Inflammatory macrophage (primary cell): Measurements from ENCODE around the gene HPDL.
"Not testable (repeated sequence)": the region's sequence is repeated elsewhere in the genome, so short reads cannot be mapped to it uniquely, and the experiment has no call there.

Experiments
- DNase-seq, 2 donors: peaks; one replicate each; pipeline ENCODE4 v3.0.0-alpha.2; 2020 to 2022
- total RNA-seq, 18 experiments: gene quantifications; one replicate each; lab custom pipeline; 2026; ENCODE audit warnings: mixed read lengths in 6 of 18, inconsistent platforms in 2 of 18; lab: John Stamatoyannopoulos, UW

The HPDL gene
- total RNA-seq, result 0 to 0.54 (median 0.12) reads per million in 18 experiments

DNA sequence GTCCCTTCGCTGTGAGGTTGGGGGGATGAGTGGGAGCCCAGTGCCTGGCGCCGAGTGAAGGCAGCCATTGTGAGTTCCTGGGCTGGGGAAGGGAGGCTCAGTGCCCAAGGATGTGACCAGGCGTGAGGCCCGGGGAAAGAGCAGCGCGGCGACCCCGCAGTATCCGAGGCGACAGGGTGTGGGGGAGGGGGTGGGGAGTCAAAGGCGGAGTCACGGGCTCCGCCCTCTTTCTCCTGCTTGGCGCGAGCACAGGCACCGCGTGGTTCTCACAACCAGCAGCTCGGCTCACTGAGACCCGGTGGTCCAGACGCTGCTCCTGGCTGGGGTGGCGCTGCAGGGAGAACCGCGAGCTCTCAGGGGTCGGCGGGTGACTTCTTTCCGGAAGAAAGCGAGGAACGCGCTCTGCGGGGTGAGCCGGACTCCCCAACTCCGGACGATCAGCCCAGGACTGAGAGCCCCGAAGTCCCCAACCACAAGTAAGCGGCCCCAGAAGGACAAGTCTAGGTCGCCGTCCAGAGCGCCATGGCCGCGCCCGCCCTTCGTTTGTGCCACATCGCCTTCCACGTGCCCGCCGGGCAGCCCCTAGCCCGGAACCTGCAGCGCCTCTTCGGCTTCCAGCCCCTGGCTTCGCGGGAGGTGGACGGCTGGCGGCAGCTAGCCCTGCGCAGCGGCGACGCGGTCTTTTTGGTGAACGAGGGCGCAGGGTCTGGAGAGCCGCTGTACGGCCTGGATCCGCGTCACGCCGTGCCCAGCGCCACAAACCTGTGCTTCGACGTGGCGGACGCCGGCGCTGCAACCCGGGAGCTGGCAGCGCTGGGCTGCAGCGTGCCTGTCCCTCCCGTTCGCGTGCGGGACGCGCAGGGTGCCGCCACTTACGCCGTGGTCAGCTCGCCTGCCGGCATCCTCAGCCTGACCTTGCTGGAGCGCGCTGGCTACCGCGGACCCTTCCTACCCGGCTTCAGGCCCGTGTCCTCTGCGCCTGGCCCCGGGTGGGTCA lies at the start of gene HPDL:
TSS of gene HPDL (plus strand) at position 269 of the 997 bp plus-strand sequence. CDS start at position 523, 254 bp downstream.
- DNase-seq, result peak in 1 of 2 donors; percentile 32

DNA sequence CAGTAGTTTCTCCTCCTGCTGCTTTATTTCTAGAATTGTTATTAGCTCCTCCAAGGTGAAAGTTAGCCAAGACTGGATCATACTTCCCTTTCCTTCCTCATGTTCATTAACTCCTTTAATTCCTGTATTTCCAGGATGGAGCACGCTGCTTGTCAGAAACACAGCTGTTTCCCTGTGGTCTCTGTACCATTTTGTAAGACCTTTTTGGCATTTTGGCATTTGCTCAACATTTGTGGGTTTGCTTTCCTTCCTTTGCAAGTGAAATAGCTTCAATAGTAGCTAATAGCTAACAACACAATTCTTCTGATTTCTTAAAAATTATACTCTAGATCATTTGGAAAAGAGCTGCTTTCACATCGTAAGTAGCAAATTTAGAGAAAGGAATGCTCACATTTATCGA lies 44.3 kb upstream of the HPDL start:
- DNase-seq, result peak in 1 of 2 donors; percentile 13

DNA sequence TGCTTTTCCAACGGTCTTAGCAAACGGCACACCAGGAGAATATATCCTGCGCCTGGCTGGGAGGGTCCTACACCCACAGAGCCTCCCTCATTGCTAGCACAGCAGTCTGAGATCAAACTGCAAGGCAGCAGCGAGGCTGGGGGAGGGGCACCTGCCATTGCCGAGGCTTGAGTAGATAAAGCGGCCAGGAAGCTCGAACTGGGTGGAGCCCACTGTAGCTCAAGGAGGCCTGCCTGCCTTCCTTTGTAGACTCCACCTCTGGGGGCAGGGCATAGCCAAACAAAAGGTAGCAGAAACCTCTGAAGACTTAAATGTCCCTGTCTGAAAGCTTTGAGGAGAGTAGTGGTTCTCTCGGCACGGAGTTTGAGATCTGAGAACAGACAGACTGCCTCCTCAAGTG lies 41.8 kb upstream of the HPDL start:
- not testable (repeated sequence) for DNase-seq

GRCh38 chr1:45286521-45286920 lies 40.2 kb upstream of the HPDL start:
- DNase-seq, result not testable (repeated sequence)

- DNase-seq, result not testable (repeated sequence)
Observed at GRCh38 chr1:45291002-45291401, 35.7 kb upstream of the HPDL start.

GRCh38 chr1:45291716-45292115 lies 35.0 kb upstream of the HPDL start:
- DNase-seq, result no peak

- DNase-seq, result no peak
Observed at GRCh38 chr1:45297666-45298356, 28.9 kb upstream of the HPDL start.

DNA sequence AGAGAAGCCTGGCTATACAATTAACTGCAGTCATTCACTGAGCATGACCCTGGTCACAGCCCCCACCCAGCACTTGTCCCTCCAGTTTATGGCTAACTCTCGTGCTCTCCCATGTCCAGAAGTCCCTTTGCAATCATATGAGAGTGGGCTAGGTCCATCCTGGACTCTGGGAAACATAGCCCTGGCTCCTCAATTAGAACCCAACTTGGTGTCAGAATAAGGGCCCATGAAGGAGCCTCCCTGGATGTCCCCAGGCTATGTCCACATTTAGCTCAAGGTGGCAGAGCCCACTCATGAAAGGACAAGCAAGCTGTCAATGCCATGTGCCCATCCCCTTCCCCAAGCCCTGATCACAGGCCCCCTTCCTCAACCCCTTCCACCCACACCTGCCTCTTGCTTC lies 27.4 kb upstream of the HPDL start:
- DNase-seq, result no peak

DNA sequence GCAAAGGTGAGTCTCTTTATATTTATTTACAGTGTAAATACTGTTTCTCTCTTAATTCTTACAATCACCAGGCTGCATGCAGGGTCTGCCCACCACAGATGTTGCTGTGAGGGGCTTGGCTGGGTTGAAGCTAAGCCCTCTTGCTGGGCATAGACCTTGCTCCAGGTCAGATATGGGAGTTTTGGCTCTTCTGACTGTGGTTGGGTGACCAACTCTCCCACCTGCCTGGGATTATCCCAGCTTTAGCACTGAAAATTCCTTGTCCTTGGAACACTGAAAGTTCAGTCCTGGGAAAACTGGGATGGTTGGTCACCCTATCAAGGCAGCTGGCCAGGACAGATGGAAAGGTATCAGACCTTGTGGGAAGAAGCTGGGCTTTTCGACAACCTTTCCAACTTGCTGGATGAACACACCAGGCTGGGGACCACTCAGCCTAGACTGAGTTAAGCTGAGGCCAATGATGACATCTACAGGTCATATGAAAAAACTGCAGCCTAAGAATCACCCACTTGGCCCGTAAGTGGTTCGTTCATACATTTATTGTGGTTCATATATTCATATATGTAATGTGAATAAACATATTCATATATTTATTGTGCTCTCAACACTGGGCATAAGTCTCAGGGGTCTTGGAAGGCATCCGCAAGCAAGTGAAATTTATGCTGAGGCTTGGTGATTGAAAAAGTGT lies 26.6 kb upstream of the HPDL start:
- peak; percentile 69 to 72 for DNase-seq

- DNase-seq, result no peak
Observed at GRCh38 chr1:45300669-45300997, 26.1 kb upstream of the HPDL start.

DNA sequence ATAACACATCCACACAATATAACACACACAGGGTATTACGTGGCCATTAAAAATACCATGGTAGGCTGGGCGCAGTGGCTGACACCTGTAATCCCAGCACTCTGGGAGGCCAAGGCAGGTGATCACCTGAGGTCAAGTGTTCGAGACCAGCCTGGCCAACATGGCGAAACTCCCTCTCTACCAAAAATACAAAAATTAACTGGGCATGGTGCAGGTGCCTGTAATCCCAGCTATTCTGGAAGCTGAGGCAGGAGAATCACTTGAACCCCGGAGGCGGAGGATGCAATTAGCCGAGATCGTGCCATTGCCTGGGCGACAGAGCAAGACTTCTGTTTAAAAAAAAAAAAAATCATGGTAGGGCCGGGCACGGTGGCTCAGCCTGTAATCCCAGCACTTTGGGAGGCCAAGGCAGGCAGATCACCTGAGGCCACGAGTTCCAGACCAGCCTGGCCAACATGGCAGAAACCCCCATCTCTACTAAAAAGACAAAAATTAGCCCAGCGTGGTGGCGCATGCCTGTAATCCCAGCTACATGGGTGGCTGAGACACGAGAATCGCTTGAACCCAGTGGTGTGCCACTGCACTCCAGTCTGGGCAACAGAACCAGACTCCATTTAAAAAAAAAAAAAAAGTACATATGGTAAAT lies 24.1 kb upstream of the HPDL start:
- no peak for DNase-seq

DNA sequence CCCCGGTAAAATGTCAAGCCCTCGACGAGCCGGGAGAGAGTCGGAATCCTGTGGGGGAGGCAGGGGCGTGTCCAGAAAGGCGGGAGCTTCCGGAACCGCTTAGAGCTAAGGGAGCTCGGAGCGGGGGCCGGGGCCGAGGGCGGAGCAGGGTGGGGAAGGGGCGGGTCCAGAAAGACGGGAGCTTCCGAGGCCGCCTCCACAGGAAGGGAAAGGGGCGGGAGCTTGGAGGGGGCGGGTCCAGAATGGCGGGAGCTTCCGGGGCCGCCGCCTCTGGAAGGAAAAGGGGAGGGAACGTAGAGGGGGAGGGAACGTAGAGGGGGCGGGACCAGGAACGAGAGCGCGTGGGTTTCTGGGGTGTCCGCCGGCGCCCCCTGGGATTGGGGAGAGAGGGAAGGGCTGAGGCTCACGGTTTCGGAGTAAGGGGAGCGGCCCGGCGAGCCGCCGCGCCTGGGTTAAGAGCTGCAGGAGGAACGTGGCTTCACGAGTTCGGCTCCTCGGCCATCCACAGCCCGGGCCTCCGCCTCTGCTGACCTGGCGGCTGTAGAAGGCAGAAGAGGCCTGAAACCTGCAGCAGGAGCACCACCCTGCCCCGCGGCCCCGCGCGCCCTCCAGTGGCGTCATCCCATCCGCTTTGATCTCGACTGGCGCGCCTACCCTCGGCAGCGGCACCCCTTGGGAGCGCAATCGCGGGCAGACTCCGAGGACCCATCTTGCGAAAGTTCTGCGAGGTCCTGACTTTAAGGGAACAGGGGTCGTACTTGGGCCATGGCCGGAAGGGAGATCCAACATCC lies 23.0 kb upstream of the HPDL start:
- DNase-seq, result peak; percentile 97 to 98

GRCh38 chr1:45304311-45305081 lies 22.2 kb upstream of the HPDL start:
- DNase-seq, result no peak

- DNase-seq, result no peak
Observed at GRCh38 chr1:45305231-45305630, 21.5 kb upstream of the HPDL start.

DNA sequence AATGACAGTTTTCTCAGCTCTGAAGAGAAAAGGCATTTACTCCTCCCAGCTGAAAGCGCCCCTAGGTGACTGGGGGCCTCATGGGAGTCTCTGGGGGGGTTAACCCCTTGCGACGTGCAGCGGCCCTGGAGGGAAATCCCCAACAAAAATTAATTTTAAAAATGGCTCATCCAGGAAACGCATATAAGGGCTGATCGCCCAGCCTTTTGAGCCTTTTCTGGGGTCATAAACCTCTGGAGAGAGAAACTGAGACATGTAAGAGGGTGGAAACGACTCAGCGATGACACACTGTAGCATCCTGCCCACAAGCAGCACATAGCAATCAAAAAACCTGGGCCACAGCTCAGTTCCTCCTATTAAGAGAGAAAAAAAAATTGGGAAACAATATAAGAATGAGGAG lies 20.4 kb upstream of the HPDL start:
- DNase-seq, result no peak

GRCh38 chr1:45306905-45307304 lies 19.8 kb upstream of the HPDL start:
- DNase-seq, result no peak

DNA sequence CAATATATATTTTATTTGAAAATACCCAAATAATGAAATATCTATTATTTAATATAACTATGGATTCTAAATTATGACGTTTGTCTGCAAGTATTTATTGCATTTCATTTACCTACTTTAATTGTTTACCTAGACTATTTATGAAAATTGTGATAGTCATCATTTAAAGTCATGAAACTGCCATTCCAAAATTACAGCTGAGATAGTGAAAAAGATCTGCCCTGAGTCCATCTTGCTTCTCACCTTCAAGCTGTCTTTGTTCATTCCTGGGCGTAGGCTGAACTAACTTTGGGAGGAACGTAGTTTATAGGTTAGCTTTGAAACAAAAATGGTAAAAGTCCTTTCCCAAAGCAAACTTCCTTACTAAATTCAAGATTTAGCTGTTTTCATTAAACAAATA lies 12.4 kb upstream of the HPDL start:
- DNase-seq, result no peak

DNA sequence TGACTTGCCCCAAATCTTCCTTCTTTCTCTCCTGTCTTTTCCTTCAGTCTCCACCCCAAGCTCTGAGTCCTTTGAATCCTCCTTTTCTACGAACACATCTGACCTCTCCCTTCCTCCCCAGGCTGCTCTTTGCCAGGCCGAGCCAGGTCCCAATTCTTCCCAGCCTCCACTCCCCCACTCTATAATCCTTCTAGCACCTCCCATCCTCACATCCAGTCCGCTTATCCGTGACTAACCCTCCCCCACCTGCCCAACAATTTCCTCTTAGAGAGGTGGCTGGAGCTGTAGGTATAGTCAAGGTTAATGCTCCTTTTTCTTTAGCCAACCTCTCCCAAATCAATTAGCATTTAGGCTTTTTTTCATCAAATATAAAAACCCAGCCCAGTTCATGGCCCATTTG lies 9.5 kb upstream of the HPDL start:
- DNase-seq, result no peak

DNA sequence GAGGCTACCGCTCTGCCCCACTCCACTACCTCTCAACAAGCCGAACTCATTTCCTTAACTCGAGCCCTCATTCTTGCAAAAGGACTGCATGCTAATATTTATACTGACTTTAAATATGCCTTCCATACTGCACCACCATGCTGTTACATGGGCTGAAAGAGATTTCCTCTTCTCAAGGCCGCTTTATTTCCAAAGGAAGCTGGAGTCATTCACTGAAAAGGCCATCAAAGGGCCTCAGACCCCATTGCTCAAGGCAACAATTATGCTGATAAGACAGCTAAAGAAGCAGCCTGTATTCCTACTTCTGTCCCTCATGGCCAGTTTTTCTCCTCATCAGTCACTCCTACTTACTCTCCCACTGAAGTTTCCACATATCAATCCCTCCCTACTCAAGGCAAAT lies 6.9 kb upstream of the HPDL start:
- no peak for DNase-seq

DNA sequence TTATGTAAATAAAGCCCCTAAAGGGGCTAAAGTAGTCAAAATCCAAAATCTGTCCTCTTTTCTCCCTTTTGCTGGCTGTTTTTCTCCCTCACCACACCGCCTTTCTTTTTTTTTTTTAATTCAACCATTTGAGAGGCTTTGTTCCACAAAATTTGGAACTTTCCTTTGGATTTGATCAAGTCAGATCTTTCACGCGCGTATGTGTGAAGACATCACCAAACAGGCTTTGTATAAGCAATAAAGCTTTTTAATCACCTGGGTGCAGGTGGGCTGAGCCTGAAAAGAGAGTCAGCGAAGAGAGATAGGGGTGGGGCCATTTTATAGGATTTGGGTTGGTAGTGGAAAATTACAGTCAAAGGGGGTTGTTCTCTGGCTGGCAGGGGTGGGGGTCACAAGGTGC lies 5.3 kb upstream of the HPDL start:
- DNase-seq, result no peak

DNA sequence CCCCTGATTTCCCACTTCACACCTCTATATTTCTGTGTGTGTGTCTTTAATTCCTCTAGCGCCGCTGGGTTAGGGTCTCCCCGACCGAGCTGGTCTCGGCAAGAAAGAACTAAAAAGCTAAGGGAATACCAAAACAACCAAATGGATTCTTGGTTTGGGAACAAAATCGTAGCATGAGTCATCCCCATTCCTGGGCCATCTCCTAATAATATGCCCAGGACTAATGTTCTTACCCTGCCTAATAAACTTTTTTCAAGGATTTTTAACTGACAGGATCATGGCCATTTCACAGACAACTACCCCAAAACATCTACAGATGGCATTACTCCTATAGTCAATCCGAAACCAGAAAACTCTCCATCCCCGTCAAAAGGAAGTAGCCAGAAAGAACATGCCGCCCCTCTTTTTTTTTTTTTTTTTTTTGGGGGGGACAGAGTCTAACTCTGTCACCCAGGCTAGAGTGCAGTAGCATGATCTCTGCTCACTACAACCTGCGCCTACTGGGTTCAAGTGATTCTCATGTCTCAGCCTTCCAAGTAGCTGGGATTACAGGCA lies 4.1 kb upstream of the HPDL start:
- no peak for DNase-seq
